Measurements from ENCODE around the gene CRYGA. TPM values are rescaled to one million over a fixed set of nuclear protein-coding genes. Genes with fewer than 3 reads are reported as not detected.
A peak's percentile ranks its signal among the peaks of the same experiment; 100 is the strongest.

CRYGA gene
- total RNA-seq (ENCODE audit: low replicate concordance) = not detected in 2 replicates

GRCh38 chr2:208163489-208163888 lies at the start of gene CRYGA:
Gene CRYGA, minus strand, starts transcription at chr2:208163589. Its CDS starts 33 bp downstream, at chr2:208163556.
- no peaks in the 10 kb centered on the region for H3K4me1 ChIP-seq
- H3K27ac Mint-ChIP-seq = peak within 1 kb of the TSS; percentile 5
- peaks cover 3% of the 10 kb centered on the region for H3K27me3 Mint-ChIP-seq (ENCODE audit: insufficient read depth, low read depth)
- no peak within 1 kb of the TSS for H3K4me2 ChIP-seq
- no peak for DNase-seq (ENCODE audit: low spot score)
- TF ChIP-seq EZH2phosphoT487 (IDR thresholded peaks at IDR 0.05) (no peak), CTCF (IDR thresholded peaks at IDR 0.05) (no peak), EZH2 (IDR thresholded peaks at IDR 0.05) (no peak)
- no peak within 1 kb of the TSS for H3K27ac ChIP-seq
- no peaks in the 10 kb centered on the region for H3K9me3 Mint-ChIP-seq
- H3K4me3 ChIP-seq = no peak within 1 kb of the TSS
- H3K36me3 Mint-ChIP-seq = no peaks in the 10 kb centered on the region
- no peaks in the 10 kb centered on the region for H3F3A ChIP-seq (ENCODE audit: low read depth)
- peaks cover 10% of the 10 kb centered on the region for H3K4me1 Mint-ChIP-seq
- H3K36me3 ChIP-seq = no peaks in the 10 kb centered on the region
- no peaks in the 10 kb centered on the region for H3K9me3 ChIP-seq (ENCODE audit: low read depth)
- peak within 1 kb of the TSS; percentile 67 for H2AFZ ChIP-seq (replicated peaks)
- H3K27me3 ChIP-seq = no peaks in the 10 kb centered on the region
- H4K20me1 ChIP-seq (ENCODE audit: low read depth) = no peaks in the 10 kb centered on the region
- no peaks in the 10 kb centered on the region for H3K79me2 ChIP-seq (ENCODE audit: low read depth)
- no peak within 1 kb of the TSS for H3K4me3 Mint-ChIP-seq
- no peak within 1 kb of the TSS for H3K9ac ChIP-seq

- peaks cover 2% of the 10 kb centered on the region for H3K4me1 Mint-ChIP-seq
- Histone ChIP-seq H3K9me3 (ENCODE audit: low read depth) (no peaks in the 10 kb centered on the region), H3F3A (ENCODE audit: low read depth) (no peaks in the 10 kb centered on the region), H3K4me2 (no peak overlapping the region), H3K4me1 (peaks cover 3% of the 10 kb centered on the region), H3K9ac (no peak overlapping the region), H3K27me3 (no peaks in the 10 kb centered on the region), H2AFZ (replicated peaks) (no peak overlapping the region), H3K79me2 (ENCODE audit: low read depth) (no peaks in the 10 kb centered on the region), H3K36me3 (no peaks in the 10 kb centered on the region), H3K27ac (no peak overlapping the region), H4K20me1 (ENCODE audit: low read depth) (no peaks in the 10 kb centered on the region), H3K4me3 (no peak overlapping the region)
- H3K9me3 Mint-ChIP-seq = peaks cover 4% of the 10 kb centered on the region
- H3K36me3 Mint-ChIP-seq = no peaks in the 10 kb centered on the region
- H3K27ac Mint-ChIP-seq = no peak overlapping the region
- peaks cover 2% of the 10 kb centered on the region for H3K27me3 Mint-ChIP-seq (ENCODE audit: insufficient read depth, low read depth)
- DNase-seq (ENCODE audit: low spot score) = no peak
- TF ChIP-seq EZH2 (IDR thresholded peaks at IDR 0.05) = no peak
- TF ChIP-seq CTCF (IDR thresholded peaks at IDR 0.05) = no peak
- TF ChIP-seq EZH2phosphoT487 (IDR thresholded peaks at IDR 0.05) = no peak
- H3K4me3 Mint-ChIP-seq = no peak overlapping the region
Measured at GRCh38 chr2:208210688-208211451, 47.5 kb upstream of the CRYGA start.

- H3K4me1 Mint-ChIP-seq = no peaks in the 10 kb centered on the region
- Histone ChIP-seq H3K9me3 (ENCODE audit: low read depth) (no peaks in the 10 kb centered on the region), H3K79me2 (ENCODE audit: low read depth) (no peaks in the 10 kb centered on the region), H2AFZ (replicated peaks) (no peak overlapping the region), H3K4me1 (no peaks in the 10 kb centered on the region), H3K27ac (no peak overlapping the region), H4K20me1 (ENCODE audit: low read depth) (no peaks in the 10 kb centered on the region), H3K4me3 (no peak overlapping the region), H3K27me3 (no peaks in the 10 kb centered on the region), H3K36me3 (no peaks in the 10 kb centered on the region), H3K9ac (no peak overlapping the region), H3F3A (ENCODE audit: low read depth) (no peaks in the 10 kb centered on the region), H3K4me2 (no peak overlapping the region)
- DNase-seq (ENCODE audit: low spot score) = no peak
- TF ChIP-seq EZH2phosphoT487 (IDR thresholded peaks at IDR 0.05) (no peak), CTCF (IDR thresholded peaks at IDR 0.05) (no peak), EZH2 (IDR thresholded peaks at IDR 0.05) (no peak)
- no peak overlapping the region for H3K4me3 Mint-ChIP-seq
- H3K9me3 Mint-ChIP-seq = peaks cover 4% of the 10 kb centered on the region
- no peaks in the 10 kb centered on the region for H3K36me3 Mint-ChIP-seq
- H3K27ac Mint-ChIP-seq = no peak overlapping the region
- H3K27me3 Mint-ChIP-seq (ENCODE audit: insufficient read depth, low read depth) = peaks cover 2% of the 10 kb centered on the region
Measured at GRCh38 chr2:208208335-208209085, 45.1 kb upstream of the CRYGA start.

Data from neural progenitor cell (in vitro differentiated cells).